ENCODE data around the gene MYBPC2.

- TF ChIP-seq CTCF (IDR thresholded peaks at IDR 0.05; ENCODE audit: low read length): no peak
- TF ChIP-seq EZH2 (IDR thresholded peaks at IDR 0.05; ENCODE audit: borderline replicate concordance, low read length): no peak
These were observed 13.1 kb upstream of the MYBPC2 start for GRCh38 chr19:50419580-50420035.

All from OCI-LY1 (cell line).